Vagina (tissue), 2 donors: ENCODE data around the gene NES. TPM values are rescaled to one million over a fixed set of nuclear protein-coding genes. Genes with fewer than 3 reads are reported as not detected.
A peak's percentile ranks its signal among the peaks of the same experiment; 100 is the strongest.

ENCODE experiments used
- DNase-seq, 2 donors: peaks; one replicate each; pipeline ENCODE4 v3.0.0-alpha.2; 2017; ENCODE audit errors: extremely low spot score in 2 of 2
- H3K27ac ChIP-seq: fragments of 200-600 bp; sonication (generic); one replicate; pipeline ENCODE4 v1.5.1; 2019
- H3K27me3 ChIP-seq: fragments of 200-600 bp; sonication (generic); one replicate; pipeline ENCODE4 v1.5.1; 2019
- H3K36me3 ChIP-seq, 2 donors: fragments of 200-600 bp; sonication (generic); one replicate each; pipeline ENCODE4 v1.5.1; 2017 to 2019
- H3K4me1 ChIP-seq: fragments of 200-600 bp; sonication (generic); one replicate; pipeline ENCODE4 v1.5.1; 2019
- H3K4me3 ChIP-seq, 2 donors: fragments of 200-600 bp; sonication (generic); 1 replicate in 1 of 2; 2 replicates in 1 of 2; pipeline ENCODE4 v1.5.1; 2016 to 2019
- H3K9me3 ChIP-seq: fragments of 200-600 bp; sonication (generic); one replicate; pipeline ENCODE4 v1.5.1; 2019
- POLR2A ChIP-seq, 2 donors: fragments of 450-650 bp; IDR thresholded peaks; one replicate each; pipeline ENCODE4 v1.6.1; 2017; ENCODE audit warnings: antibody characterized with exemption in 2 of 2, mild to moderate bottlenecking in 2 of 2, moderate library complexity in 2 of 2
- POLR2AphosphoS5 ChIP-seq, 2 donors: sonication (generic); formaldehyde crosslinking; IDR thresholded peaks; one replicate each; pipeline ENCODE4 v1.9.0; 2017; ENCODE audit warnings: antibody characterized with exemption in 2 of 2, mild to moderate bottlenecking in 2 of 2, low read depth in 1 of 2; ENCODE audit not compliant: insufficient read depth in 1 of 2
- intact Hi-C: fragments of 100-400 bp; cut with DNase I; formaldehyde crosslinking; loops from one replicate; pipeline ENCODE4 v1.15.1; 2023
- total RNA-seq: library from RNA; depleted of rRNA; stranded (reverse); fragments of >200 nt; gene quantifications from one replicate; pipeline ENCODE4 v1.2.3, GENCODE V29; 2016
- TF ChIP-seq, protein P1 (sequence below), 3 experiments: fragments of 450-650 bp in 2 of 3; fragments of 200-600 bp in 1 of 3; sonication (generic) in 1 of 3; IDR thresholded peaks; one replicate each; pipeline ENCODE4 v1.5.1; 2017 to 2019; ENCODE audit warnings: antibody characterized with exemption in 3 of 3, mild to moderate bottlenecking in 2 of 3, moderate library complexity in 2 of 3

NES gene
- total RNA-seq, 1 donor from 2014 or later, result 16.0 TPM

DNA sequence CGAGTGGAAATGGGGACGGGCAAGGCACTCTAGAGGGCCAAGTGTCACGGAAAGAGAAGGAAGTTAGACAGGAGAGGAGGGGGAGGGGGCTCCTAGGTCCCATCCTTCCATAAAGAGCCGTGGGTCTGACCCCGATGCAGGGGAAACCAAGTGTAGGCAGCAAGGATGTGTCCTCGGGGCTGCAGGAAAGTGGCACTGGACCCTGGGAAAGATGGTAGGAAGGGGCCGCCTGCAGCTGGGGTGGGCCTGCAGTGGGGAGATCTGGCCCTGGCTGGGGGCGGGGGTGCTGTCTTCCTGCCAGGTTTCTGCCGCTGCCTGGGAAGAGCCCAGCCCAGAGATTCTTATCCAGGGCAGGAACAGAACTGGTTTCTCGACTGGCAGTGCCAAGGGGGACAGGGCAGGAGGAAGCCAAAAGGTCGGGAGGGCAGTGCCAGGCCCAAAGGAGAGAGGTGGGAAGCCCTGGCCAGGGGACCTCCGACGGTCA is 15.3 kb upstream of the NES start:
- H3K27me3 ChIP-seq, result no peaks in the 10 kb centered on the region
- H3K36me3 ChIP-seq, result no peaks in the 10 kb centered on the region
- no peak for TF ChIP-seq POLR2A (IDR thresholded peaks at IDR 0.05)
- TF ChIP-seq POLR2AphosphoS5 (IDR thresholded peaks at IDR 0.05; ENCODE audit: insufficient read depth in 1 of 2, low read depth in 1 of 2), result no peak
- TF ChIP-seq, protein P1, sequence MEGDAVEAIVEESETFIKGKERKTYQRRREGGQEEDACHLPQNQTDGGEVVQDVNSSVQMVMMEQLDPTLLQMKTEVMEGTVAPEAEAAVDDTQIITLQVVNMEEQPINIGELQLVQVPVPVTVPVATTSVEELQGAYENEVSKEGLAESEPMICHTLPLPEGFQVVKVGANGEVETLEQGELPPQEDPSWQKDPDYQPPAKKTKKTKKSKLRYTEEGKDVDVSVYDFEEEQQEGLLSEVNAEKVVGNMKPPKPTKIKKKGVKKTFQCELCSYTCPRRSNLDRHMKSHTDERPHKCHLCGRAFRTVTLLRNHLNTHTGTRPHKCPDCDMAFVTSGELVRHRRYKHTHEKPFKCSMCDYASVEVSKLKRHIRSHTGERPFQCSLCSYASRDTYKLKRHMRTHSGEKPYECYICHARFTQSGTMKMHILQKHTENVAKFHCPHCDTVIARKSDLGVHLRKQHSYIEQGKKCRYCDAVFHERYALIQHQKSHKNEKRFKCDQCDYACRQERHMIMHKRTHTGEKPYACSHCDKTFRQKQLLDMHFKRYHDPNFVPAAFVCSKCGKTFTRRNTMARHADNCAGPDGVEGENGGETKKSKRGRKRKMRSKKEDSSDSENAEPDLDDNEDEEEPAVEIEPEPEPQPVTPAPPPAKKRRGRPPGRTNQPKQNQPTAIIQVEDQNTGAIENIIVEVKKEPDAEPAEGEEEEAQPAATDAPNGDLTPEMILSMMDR (IDR thresholded peaks at IDR 0.05), result no peak
- H3K4me1 ChIP-seq, result peaks cover 57% of the 10 kb centered on the region
- no peak overlapping the region for H3K4me3 ChIP-seq
- H3K27ac ChIP-seq, result peak overlapping the region; percentile 52
- no peak for DNase-seq
- no peaks in the 10 kb centered on the region for H3K9me3 ChIP-seq
- intact Hi-C loops, result no loop called here

DNA sequence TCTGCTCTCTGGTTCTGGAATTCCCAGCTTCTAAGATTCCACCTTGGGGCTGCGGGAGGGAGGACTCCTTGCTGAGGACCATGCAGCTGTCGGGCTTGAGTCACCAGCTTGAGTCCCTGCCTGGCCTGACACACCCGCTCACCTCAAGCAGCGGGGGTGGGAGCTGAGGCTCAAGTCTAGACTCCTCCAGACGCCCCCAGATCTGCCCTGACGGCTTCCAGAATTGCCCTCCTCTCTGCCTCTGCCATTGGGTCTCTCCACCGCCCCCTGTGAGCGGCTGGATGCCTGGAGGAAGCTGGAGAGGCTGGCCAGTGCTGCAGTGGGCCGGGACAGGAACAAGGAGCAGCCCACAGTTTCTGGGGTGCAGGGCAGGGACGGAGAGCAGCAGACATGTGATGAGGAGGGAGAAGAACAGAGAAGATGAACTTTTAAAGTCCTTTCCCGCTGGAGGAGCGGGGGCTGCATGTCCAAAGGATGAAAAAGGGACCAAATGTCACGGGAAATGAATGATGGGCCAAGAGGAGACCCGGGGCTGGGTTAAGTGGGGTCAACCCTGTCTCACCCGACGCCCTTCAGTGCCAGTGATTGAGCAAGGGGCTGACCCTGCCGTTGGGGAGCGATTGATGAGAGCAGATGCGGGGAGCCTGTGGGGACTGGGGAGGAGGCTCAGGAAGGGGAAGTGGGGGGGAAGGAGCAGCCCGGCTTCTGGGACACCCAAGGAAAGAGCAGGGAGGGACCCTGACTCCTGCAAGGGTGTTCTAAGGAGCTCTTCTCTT is 14.6 kb upstream of the NES start:
- H3K36me3 ChIP-seq, result no peaks in the 10 kb centered on the region
- no peak for DNase-seq
- H3K27ac ChIP-seq, result peak overlapping the region; percentile 52
- peaks cover 57% of the 10 kb centered on the region for H3K4me1 ChIP-seq
- H3K4me3 ChIP-seq, result no peak overlapping the region
- intact Hi-C loops, result no loop called here
- H3K27me3 ChIP-seq, result no peaks in the 10 kb centered on the region
- peak in 1 of 2 donors; percentile 29 for TF ChIP-seq POLR2AphosphoS5 (IDR thresholded peaks at IDR 0.05; ENCODE audit: insufficient read depth in 1 of 2, low read depth in 1 of 2)
- TF ChIP-seq, protein P1 (IDR thresholded peaks at IDR 0.05), result no peak
- H3K9me3 ChIP-seq, result no peaks in the 10 kb centered on the region

DNA sequence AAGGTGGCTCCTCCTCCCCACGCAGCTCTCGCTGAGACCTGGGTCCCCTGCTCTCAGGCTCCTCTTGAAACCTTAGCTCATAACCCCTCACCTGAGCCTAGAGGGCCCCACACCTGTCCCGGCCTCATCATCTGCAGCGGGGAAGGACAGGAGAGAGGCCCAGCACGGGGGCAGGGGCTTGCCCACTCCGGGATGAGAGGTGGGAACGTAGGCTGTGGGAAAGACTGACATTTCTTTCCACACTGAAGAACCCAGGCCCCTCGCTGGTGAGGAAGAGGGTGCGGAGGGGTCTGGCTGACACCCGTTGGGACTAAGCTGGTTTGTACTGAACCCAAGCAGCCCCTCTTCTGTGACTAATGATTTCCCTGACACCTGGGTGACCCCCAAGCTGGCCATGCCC is 14.0 kb upstream of the NES start:
- DNase-seq, result no peak
- Histone ChIP-seq H3K4me1 (peaks cover 57% of the 10 kb centered on the region), H3K9me3 (no peaks in the 10 kb centered on the region), H3K27me3 (no peaks in the 10 kb centered on the region), H3K27ac (peak overlapping the region; percentile 52), H3K4me3 (no peak overlapping the region), H3K36me3 (no peaks in the 10 kb centered on the region)
- TF ChIP-seq POLR2AphosphoS5 (IDR thresholded peaks at IDR 0.05; ENCODE audit: insufficient read depth in 1 of 2, low read depth in 1 of 2) (no peak), POLR2A (IDR thresholded peaks at IDR 0.05) (no peak)
- TF ChIP-seq, protein P1 (IDR thresholded peaks at IDR 0.05), result no peak
- intact Hi-C loops, result no loop called here

DNA sequence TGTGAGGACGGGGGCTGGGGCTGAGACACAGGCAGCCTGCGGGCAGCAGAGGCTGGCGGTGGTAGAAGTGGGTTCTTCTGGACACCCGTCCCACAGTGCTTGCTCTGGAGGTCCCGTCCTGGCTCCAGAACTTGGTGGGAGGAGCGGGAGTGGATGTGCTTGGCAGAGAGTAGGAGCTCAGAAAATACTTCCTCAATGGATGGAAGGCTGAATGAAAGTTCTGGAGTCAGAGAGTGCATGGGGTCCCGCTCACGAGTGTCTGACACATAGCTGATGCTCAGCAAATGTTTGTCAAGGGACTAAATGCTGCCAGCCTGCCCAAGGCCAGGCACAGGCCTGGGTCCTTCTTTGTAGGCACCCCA is 13.4 kb upstream of the NES start:
- H3K9me3 ChIP-seq, result no peaks in the 10 kb centered on the region
- no peak overlapping the region for H3K4me3 ChIP-seq
- TF ChIP-seq POLR2AphosphoS5 (IDR thresholded peaks at IDR 0.05; ENCODE audit: insufficient read depth in 1 of 2, low read depth in 1 of 2) (no peak), POLR2A (IDR thresholded peaks at IDR 0.05) (no peak)
- peak overlapping the region; percentile 52 for H3K27ac ChIP-seq
- no peaks in the 10 kb centered on the region for H3K27me3 ChIP-seq
- no peak for DNase-seq
- intact Hi-C loops, result no loop called here
- peaks cover 57% of the 10 kb centered on the region for H3K4me1 ChIP-seq
- no peaks in the 10 kb centered on the region for H3K36me3 ChIP-seq

DNA sequence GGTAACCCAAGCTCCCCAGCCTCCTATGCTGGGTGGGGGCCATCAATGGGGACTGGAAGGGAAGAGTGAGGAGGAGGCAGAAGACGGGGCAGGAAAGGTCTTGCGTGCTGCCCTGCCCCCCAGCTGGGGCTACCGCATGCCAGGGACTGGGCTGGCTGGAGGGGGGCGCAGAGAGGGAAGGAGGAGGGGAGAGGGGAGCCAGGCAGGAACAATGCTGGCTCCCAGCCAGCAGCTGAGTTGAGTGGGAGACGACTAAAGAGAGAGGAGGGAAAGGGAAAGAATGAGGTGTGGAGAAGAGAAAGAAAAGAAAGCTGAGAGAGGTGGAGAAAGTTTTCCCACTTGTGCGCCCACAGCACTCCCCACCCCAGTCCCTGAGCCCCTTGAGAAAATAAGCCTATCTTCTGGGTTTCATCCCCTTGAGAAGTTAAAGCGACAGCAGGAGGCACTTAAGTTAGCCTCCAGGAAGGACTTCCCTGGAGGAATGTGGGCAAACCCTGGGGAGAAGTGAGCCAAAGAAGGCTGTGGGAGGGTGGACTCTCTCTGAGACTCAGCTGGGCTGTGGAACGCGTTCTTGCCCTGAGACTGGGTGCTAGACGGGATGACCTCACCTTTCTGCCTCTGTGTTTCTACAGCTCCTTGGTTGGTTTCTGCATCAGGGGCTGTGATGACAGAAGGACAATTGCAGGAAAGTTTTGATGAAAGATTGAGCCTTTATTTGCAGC is 12.9 kb upstream of the NES start:
- DNase-seq, result no peak
- TF ChIP-seq POLR2AphosphoS5 (IDR thresholded peaks at IDR 0.05; ENCODE audit: insufficient read depth in 1 of 2, low read depth in 1 of 2), result no peak
- TF ChIP-seq, protein P1 (IDR thresholded peaks at IDR 0.05), result no peak
- no peak for TF ChIP-seq POLR2A (IDR thresholded peaks at IDR 0.05)
- Histone ChIP-seq H3K36me3 (no peaks in the 10 kb centered on the region), H3K27ac (peak overlapping the region; percentile 60), H3K4me3 (peak overlapping the region in 1 of 2 donors; percentile 15), H3K27me3 (no peaks in the 10 kb centered on the region), H3K9me3 (no peaks in the 10 kb centered on the region), H3K4me1 (peaks cover 57% of the 10 kb centered on the region)
- intact Hi-C loops, result loop anchor here (1.0 kb wide), 1 partner anchor 36 kb away; no protein-coding TSS in a partner anchor
